C4-2B (cell line): ENCODE data around the gene SLCO4A1.

Source experiments
- H3K27ac ChIP-seq: fragments of 450-650 bp; 2 replicates; pipeline ENCODE4 v1.5.1; 2017
- CTCF ChIP-seq: fragments of 450-650 bp; conservative IDR thresholded peaks from 2 replicates; pipeline ENCODE4 v1.5.1; 2017; ENCODE audit warnings: mild to moderate bottlenecking
- ZFX ChIP-seq: fragments of 450-650 bp; IDR thresholded peaks from 2 replicates; pipeline ENCODE4 v1.6.1; 2017

Gene SLCO4A1

GRCh38 chr20:62614085-62614960 lies 28.0 kb upstream of the SLCO4A1 start:
- H3K27ac ChIP-seq = no peak overlapping the region

GRCh38 chr20:62614961-62615680 lies 27.2 kb upstream of the SLCO4A1 start:
- H3K27ac ChIP-seq = no peak overlapping the region
- TF ChIP-seq ZFX (no peak), CTCF (no peak)

More at GRCh38 chr20:62614085-62614960, 28.0 kb upstream of the SLCO4A1 start:
- TF ChIP-seq ZFX = no peak
- no peak for TF ChIP-seq CTCF

- no peak overlapping the region for H3K27ac ChIP-seq
- TF ChIP-seq ZFX (no peak), CTCF (no peak)
Observed at GRCh38 chr20:62615750-62616251, 26.5 kb upstream of the SLCO4A1 start.

- peak; percentile 99 for TF ChIP-seq CTCF
- TF ChIP-seq ZFX = no peak
- H3K27ac ChIP-seq = no peak overlapping the region
Observed at GRCh38 chr20:62616728-62617621, 25.3 kb upstream of the SLCO4A1 start.

GRCh38 chr20:62617711-62618483 lies 24.4 kb upstream of the SLCO4A1 start:
- TF ChIP-seq CTCF (no peak), ZFX (no peak)
- H3K27ac ChIP-seq = no peak overlapping the region
